ENCODE measurements around the gene SMARCA1.
A peak's percentile ranks its signal among the peaks of the same experiment; 100 is the strongest.

Gene SMARCA1

DNA sequence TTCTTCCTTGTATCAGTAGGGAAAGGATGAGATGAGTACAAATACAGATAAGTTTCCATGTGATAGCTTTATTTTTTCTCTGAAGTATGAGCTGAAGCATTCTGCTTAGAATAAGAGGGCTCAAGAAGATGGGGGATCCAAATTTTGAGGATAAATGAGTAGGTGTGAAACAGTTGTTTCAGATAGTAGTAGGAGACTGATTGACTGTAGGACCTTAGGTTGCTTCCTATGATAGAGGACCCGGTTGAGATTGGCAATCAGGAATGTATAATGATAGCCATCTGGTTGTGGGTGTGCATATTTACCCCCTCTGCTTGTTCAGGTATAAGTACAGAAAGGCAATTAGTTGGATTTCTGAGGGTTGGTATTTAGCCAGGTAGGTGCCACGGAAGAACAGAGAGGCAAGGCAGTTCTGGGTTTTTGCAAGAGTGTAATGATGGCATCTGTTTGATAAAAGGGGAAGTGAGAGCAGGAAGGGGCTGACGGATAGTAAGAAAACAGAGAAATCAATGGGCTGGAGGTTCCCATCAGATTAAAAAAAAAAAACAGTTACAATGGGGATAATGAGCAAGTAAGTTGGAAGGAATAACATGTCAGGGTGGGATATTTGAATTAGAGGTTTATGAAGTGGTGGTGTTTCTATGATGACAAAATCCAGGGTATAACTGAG, 30.5 kb upstream of the SMARCA1 start:
- Mint-ChIP-seq H3K9me3 (no peaks in the 10 kb centered on the region), H3K27me3 (no peaks in the 10 kb centered on the region), H3K36me3 (ENCODE audit: insufficient read depth) (peaks cover 3% of the 10 kb centered on the region), H3K4me1 (no peaks in the 10 kb centered on the region), H3K27ac (ENCODE audit: low read depth) (no peak overlapping the region), H3K4me3 (no peak overlapping the region)
- ATAC-seq (replicated peaks; ENCODE audit: extremely low read depth, poor library complexity, severe bottlenecking) (no peak), DNase-seq (ENCODE audit: low spot score in 2 of 2) (no peak)

DNA sequence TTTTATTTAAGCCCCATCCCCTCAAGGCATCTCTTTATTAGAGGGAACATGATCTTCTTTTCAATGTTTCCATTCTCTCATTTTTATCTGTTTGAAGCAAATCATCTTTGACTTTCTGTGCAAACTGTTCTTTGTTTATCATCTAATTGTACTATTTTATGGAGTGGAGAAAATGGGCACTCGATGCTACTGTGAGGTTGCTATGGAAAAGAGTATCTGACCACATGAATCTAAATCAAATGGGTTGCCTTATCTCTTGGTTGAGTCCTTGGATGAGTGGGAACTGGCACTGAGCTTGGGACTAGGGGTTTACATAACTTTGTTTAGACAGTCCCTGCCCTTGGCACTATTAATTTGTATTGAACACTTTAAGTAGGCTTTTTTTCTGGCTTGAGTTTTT, 25.8 kb upstream of the SMARCA1 start:
- Mint-ChIP-seq H3K27me3 (no peaks in the 10 kb centered on the region), H3K27ac (ENCODE audit: low read depth) (no peak overlapping the region), H3K4me1 (no peaks in the 10 kb centered on the region), H3K4me3 (no peak overlapping the region), H3K36me3 (ENCODE audit: insufficient read depth) (no peaks in the 10 kb centered on the region), H3K9me3 (no peaks in the 10 kb centered on the region)
- DNase-seq (ENCODE audit: low spot score in 2 of 2) (no peak), ATAC-seq (replicated peaks; ENCODE audit: extremely low read depth, poor library complexity, severe bottlenecking) (no peak)

DNA sequence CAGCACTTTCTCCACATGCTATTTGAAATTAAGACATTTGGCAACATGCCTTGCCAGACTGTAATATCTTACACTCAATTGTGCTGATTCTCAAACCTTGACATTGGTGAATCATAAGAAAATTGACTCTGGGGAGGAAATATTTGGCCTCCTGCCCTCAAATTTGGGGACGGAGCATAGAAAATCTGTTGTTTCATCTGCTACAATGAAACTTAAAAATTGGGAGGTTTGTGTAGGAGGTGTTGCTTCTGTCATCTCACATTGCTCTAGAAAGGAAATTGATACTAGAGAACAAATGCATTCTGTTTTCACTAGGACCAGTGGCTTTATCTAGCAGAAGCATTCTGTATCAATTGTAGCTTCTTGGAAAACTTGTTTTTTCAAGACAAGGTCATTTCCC, 22.1 kb upstream of the SMARCA1 start:
- ATAC-seq (replicated peaks; ENCODE audit: extremely low read depth, poor library complexity, severe bottlenecking) = no peak

DNA sequence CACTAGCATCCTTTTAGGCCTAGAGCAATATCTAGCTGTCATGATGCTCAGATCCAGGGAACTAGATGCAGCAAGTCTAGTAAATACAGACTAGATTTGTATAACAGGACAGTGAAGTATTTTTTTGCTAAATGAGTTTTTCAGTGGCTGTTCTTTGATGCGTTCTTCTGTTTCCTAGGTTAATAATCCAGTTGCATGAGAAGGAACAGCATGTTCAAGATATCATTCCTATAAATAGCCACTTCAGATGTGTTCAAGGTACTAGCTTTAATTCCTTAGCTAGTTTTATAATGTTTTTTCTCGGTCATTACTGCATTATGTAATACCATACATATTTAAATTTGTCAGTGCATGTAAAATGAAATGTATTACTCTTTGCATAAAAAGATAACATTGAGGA, 21.5 kb upstream of the SMARCA1 start:
- no peak for ATAC-seq (replicated peaks; ENCODE audit: extremely low read depth, poor library complexity, severe bottlenecking)
- DNase-seq (ENCODE audit: low spot score in 2 of 2) = no peak
- H3K4me3 Mint-ChIP-seq = no peak overlapping the region
- peaks cover 3% of the 10 kb centered on the region for H3K27me3 Mint-ChIP-seq
- no peaks in the 10 kb centered on the region for H3K9me3 Mint-ChIP-seq
- peaks cover 2% of the 10 kb centered on the region for H3K4me1 Mint-ChIP-seq
- no peak overlapping the region for H3K27ac Mint-ChIP-seq (ENCODE audit: low read depth)
- no peaks in the 10 kb centered on the region for H3K36me3 Mint-ChIP-seq (ENCODE audit: insufficient read depth)

More for the DNA sequence above, 22.1 kb upstream of the SMARCA1 start:
- no peak overlapping the region for H3K27ac Mint-ChIP-seq (ENCODE audit: low read depth)
- no peak overlapping the region for H3K4me3 Mint-ChIP-seq
- H3K9me3 Mint-ChIP-seq = no peaks in the 10 kb centered on the region
- no peaks in the 10 kb centered on the region for H3K36me3 Mint-ChIP-seq (ENCODE audit: insufficient read depth)
- H3K27me3 Mint-ChIP-seq = no peaks in the 10 kb centered on the region
- DNase-seq (ENCODE audit: low spot score in 2 of 2) = no peak
- no peaks in the 10 kb centered on the region for H3K4me1 Mint-ChIP-seq

DNA sequence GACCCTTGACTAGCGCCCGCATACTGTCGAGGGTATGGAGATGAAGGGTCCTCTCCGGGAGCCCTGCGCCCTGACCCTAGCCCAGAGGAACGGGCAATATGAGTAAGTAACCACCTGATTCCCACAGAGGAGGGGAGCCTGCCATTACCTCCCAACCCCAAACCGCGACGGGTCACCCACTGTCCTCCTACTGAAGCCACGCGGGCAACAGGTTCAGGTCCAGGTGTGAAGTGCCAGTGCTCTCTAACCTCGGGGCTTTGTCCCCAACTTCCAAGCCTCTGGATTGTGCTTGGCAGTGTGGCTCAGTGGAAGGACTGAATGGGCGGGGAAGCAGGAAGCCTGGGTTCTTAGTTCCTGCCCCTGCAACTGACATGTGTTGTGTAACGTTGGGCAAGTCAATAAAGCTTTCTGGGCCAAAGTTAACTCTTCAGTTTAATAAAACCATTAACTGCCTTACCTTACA, 17.5 kb upstream of the SMARCA1 start:
- peaks cover 11% of the 10 kb centered on the region for H3K27me3 Mint-ChIP-seq
- peak overlapping the region; percentile 69 for H3K4me3 Mint-ChIP-seq
- H3K36me3 Mint-ChIP-seq (ENCODE audit: insufficient read depth) = no peaks in the 10 kb centered on the region
- no peak for ATAC-seq (replicated peaks; ENCODE audit: extremely low read depth, poor library complexity, severe bottlenecking)
- H3K4me1 Mint-ChIP-seq = peaks cover 8% of the 10 kb centered on the region
- no peaks in the 10 kb centered on the region for H3K9me3 Mint-ChIP-seq
- DNase-seq (ENCODE audit: low spot score in 2 of 2) = no peak
- no peak overlapping the region for H3K27ac Mint-ChIP-seq (ENCODE audit: low read depth)

DNA sequence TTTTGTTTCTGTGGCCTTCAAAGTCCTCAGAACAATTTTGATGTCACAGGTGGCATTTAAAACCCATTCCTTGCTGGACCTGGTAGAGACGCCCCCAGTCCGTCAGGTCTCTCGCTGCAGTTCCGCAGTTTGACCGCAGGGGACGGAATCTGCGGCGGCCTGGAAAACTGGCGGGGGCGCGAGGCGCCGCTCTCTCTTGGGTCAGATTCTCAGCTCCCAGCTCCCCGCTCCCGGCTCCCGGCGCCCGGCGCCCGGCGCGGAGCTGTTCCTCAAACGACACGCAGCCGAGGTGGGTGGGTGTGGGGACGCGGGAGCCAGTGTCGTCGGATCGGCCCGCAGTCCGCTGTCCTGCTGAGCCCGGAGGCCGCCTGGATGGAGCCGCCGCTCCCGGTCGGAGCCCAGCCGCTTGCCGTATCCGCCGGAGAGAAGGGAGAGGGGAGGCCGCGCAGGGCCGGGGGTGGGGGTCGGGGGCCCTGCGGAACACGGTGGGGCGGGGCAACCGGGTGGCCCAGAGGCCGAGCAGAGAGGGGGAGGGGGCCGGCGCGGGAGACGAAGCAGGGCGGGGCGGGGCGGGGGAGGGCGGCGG, 16.9 kb upstream of the SMARCA1 start, which contains the start of gene OCRL:
Gene OCRL, plus strand, starts transcription at position 192 of the 586 bp plus-strand sequence. Its CDS starts 181 bp downstream, at position 373.
- peak; percentile 40 for ATAC-seq (replicated peaks; ENCODE audit: extremely low read depth, poor library complexity, severe bottlenecking)
- peaks cover 8% of the 10 kb centered on the region for H3K4me1 Mint-ChIP-seq
- peaks cover 11% of the 10 kb centered on the region for H3K27me3 Mint-ChIP-seq
- H3K4me3 Mint-ChIP-seq = peak within 1 kb of the TSS; percentile 69
- no peaks in the 10 kb centered on the region for H3K9me3 Mint-ChIP-seq
- peak in 1 of 2 donors; percentile 10 for DNase-seq (ENCODE audit: low spot score in 2 of 2)
- H3K36me3 Mint-ChIP-seq (ENCODE audit: insufficient read depth) = no peaks in the 10 kb centered on the region
- peak within 1 kb of the TSS; percentile 39 for H3K27ac Mint-ChIP-seq (ENCODE audit: low read depth)

DNA sequence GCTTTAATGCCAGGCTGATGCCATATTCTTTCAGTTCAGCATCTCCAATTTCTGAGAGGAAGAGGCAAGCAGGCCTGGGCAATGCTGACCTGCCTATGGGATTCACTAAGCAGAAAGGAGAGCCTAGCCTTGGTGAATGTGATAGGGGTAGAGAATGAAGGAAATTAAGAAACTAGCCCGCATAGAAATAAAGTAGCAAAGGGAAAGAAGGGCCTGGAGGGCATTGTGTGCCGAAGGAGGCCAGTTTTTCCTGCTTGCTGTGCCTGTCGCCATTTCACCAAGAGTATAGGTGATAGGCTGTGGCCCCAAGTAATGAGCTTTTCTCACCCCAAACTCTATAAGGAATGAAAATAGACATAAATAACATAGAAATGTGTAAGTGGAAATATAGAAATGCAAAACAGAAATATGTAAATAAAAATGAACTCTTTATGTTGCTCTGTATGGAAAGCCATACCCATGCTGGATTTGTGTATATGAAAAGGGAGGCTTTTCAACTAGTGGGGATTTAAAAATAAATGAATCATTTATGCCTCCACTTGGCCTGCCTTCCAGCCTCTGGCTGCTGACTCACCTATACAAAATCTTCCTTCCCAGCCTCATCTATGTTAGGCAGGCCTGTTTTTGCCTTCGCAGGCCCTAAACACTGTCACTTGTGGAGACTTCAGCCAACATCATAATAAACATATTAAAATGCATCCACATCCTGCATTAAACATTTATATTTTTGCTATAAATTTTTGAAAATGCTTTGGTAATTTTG, 11.7 kb upstream of the SMARCA1 start:
- DNase-seq (ENCODE audit: low spot score in 2 of 2) = no peak
- Mint-ChIP-seq H3K27ac (ENCODE audit: low read depth) (no peak overlapping the region), H3K9me3 (no peaks in the 10 kb centered on the region), H3K36me3 (ENCODE audit: insufficient read depth) (no peaks in the 10 kb centered on the region), H3K4me1 (peaks cover 8% of the 10 kb centered on the region), H3K27me3 (peaks cover 10% of the 10 kb centered on the region), H3K4me3 (no peak overlapping the region)
- no peak for ATAC-seq (replicated peaks; ENCODE audit: extremely low read depth, poor library complexity, severe bottlenecking)

DNA sequence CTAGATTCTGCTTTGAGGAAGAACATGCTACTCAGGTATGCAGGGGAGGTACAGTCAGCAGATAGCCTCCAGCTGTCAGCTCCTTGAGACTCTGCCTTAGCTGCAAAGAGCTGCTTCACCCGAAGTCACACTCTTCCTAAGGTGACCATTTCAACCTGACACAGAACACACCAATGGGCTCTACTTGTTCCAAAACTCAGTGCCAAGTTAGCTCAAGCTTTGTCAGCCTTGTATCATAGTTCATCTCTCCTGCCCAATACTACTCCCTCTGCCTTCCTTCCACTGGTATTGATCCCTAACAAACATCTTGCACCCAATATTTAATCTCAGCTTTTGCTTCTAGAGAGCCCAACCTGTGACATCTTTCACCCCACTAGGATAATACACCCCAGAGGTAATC, 7.8 kb upstream of the SMARCA1 start:
- ATAC-seq (replicated peaks; ENCODE audit: extremely low read depth, poor library complexity, severe bottlenecking) (no peak), DNase-seq (ENCODE audit: low spot score in 2 of 2) (no peak)
- no peaks in the 10 kb centered on the region for H3K9me3 Mint-ChIP-seq
- H3K36me3 Mint-ChIP-seq (ENCODE audit: insufficient read depth) = no peaks in the 10 kb centered on the region
- H3K27me3 Mint-ChIP-seq = no peaks in the 10 kb centered on the region
- no peak overlapping the region for H3K27ac Mint-ChIP-seq (ENCODE audit: low read depth)
- no peak overlapping the region for H3K4me3 Mint-ChIP-seq
- H3K4me1 Mint-ChIP-seq = no peaks in the 10 kb centered on the region

DNA sequence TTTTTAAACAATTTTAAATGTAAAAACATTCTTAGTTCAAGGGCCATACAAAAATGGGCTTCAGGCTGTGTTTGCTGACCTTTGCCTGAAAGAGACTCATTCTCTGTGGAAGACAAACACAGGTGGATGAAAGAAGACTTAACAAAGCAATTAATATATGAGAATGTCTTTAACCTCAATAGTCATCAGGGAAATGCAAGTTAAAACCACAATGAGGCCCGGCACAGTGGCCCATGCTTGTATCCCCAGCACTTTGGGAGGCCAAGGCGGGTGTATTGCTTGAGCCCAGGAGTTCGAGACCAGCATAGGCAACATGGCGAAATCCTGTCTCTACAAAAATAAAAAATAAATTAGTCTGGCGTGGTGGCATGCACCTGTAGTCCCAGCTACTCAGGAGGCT, 7.1 kb upstream of the SMARCA1 start:
- DNase-seq (ENCODE audit: low spot score in 2 of 2) = no peak
- H3K9me3 Mint-ChIP-seq = no peaks in the 10 kb centered on the region
- no peaks in the 10 kb centered on the region for H3K27me3 Mint-ChIP-seq
- no peak for ATAC-seq (replicated peaks; ENCODE audit: extremely low read depth, poor library complexity, severe bottlenecking)
- H3K27ac Mint-ChIP-seq (ENCODE audit: low read depth) = no peak overlapping the region
- no peaks in the 10 kb centered on the region for H3K4me1 Mint-ChIP-seq
- no peak overlapping the region for H3K4me3 Mint-ChIP-seq
- no peaks in the 10 kb centered on the region for H3K36me3 Mint-ChIP-seq (ENCODE audit: insufficient read depth)

DNA sequence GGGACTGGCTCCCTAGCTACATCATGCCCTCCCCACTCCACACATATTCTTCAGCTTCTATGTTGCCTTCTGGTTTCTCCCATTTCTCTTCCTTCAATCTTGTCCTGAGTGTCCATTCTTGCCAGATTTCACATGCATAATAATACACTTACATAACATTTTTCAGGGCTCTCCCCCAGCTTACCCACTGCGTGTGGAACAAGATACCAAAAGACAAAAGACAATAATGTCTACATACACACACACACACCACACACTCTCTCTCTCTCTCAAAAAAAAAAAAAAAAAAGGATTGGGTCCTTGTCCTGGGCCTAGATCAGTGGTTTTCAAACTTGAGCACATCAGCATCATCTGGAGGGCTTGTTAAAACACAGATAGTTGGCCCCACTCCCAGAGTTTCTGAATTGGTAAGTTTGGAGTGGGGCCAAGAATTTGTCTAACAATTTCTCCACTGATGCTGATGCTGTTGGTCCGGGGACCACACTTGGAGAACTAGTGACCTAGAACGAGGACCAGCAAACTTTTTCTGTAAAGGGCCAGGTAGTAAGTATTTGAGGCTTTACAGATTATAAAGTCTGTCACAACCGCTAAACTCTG, 6.5 kb upstream of the SMARCA1 start:
- H3K27me3 Mint-ChIP-seq = no peaks in the 10 kb centered on the region
- ATAC-seq (replicated peaks; ENCODE audit: extremely low read depth, poor library complexity, severe bottlenecking) (no peak), DNase-seq (ENCODE audit: low spot score in 2 of 2) (no peak)
- H3K9me3 Mint-ChIP-seq = no peaks in the 10 kb centered on the region
- no peaks in the 10 kb centered on the region for H3K4me1 Mint-ChIP-seq
- no peaks in the 10 kb centered on the region for H3K36me3 Mint-ChIP-seq (ENCODE audit: insufficient read depth)
- no peak overlapping the region for H3K27ac Mint-ChIP-seq (ENCODE audit: low read depth)
- no peak overlapping the region for H3K4me3 Mint-ChIP-seq

DNA sequence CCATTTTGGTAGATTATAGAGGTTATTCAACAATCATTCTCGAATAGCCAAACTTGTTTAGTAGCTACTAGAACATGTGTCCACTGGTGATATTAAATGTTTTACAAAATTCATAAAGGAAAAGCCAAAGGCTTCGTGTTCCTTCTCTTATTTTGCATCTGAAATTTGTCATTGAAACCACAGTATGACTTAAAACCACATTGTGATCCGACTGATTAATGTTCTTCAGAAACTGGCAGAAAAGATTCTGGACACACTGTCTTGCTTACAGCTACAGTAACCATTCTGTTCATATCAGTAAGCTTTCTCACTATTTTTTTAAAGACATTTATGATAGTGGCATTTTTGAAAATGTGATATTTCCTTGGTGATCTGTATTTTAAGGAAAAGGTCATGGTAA, 2.6 kb upstream of the SMARCA1 start:
- no peak for ATAC-seq (replicated peaks; ENCODE audit: extremely low read depth, poor library complexity, severe bottlenecking)
- no peak for DNase-seq (ENCODE audit: low spot score in 2 of 2)
- H3K4me1 Mint-ChIP-seq = peaks cover 5% of the 10 kb centered on the region
- H3K36me3 Mint-ChIP-seq (ENCODE audit: insufficient read depth) = peaks cover 2% of the 10 kb centered on the region
- no peak overlapping the region for H3K27ac Mint-ChIP-seq (ENCODE audit: low read depth)
- H3K4me3 Mint-ChIP-seq = no peak overlapping the region
- no peaks in the 10 kb centered on the region for H3K9me3 Mint-ChIP-seq
- peaks cover 8% of the 10 kb centered on the region for H3K27me3 Mint-ChIP-seq

DNA sequence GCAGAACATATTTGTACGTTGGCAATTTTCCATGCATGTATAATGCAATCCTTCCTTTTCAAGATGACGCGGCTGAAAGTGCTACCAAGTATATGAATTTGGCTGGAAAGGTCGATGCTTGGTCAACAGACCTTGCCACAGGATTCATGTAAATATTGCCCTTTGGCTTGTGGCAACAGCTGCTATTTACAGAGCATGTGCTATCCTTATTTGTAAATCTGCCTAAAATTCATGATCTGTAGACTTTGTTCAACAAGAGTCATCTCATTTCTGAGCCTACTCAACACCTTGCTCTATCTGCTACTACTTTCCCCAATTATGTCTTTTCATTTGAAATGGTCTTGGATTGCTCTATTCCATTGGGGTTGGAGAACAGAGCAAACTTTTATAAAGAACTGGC, 1.9 kb upstream of the SMARCA1 start:
- H3K27me3 Mint-ChIP-seq = peaks cover 8% of the 10 kb centered on the region
- peaks cover 2% of the 10 kb centered on the region for H3K36me3 Mint-ChIP-seq (ENCODE audit: insufficient read depth)
- H3K4me1 Mint-ChIP-seq = peaks cover 5% of the 10 kb centered on the region
- no peak overlapping the region for H3K4me3 Mint-ChIP-seq
- no peaks in the 10 kb centered on the region for H3K9me3 Mint-ChIP-seq
- no peak overlapping the region for H3K27ac Mint-ChIP-seq (ENCODE audit: low read depth)
- no peak for ATAC-seq (replicated peaks; ENCODE audit: extremely low read depth, poor library complexity, severe bottlenecking)
- DNase-seq (ENCODE audit: low spot score in 2 of 2) = no peak

Measured in central memory CD8-positive, alpha-beta T cell (primary cell).